ENCODE measurements around the gene AFF3. TPM values are rescaled to one million over a fixed set of nuclear protein-coding genes. Genes with fewer than 3 reads are reported as not detected.

Gene AFF3
- total and polyA plus RNA-seq, 5 donors: 4.0 to 22.0 (median 17.8) TPM

DNA sequence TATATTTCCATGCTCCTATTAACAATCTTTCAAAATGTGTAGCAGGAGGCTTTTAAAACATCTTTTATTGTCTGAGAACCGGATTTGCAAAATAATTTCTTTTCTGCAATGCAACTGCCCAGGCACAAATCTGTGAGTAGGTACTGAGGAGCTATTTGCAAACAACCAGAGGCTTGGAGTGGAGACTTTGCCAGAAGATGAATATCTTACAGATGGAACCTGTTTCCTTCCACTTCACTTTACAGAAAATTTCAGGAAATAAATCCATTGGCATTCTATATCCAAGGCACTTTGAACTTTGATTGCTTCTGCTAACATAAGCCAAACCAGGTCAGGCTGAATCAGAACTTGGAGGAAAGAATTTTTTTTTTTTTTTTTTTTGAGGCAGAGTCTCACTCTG lies 415.2 kb downstream of the AFF3 start:
- H3K4me1 ChIP-seq (ENCODE audit: control insufficient read depth, insufficient read depth, low read length): no peaks in the 10 kb centered on the region
- H3K9me3 ChIP-seq (ENCODE audit: control insufficient read depth, low read length): no peaks in the 10 kb centered on the region
- H3K27ac ChIP-seq (ENCODE audit: low read length): no peak overlapping the region
- intact Hi-C loops (cut with DNase I): no loop called here
- H3K4me3 ChIP-seq (ENCODE audit: low read length): no peak overlapping the region
- H3K27me3 ChIP-seq (ENCODE audit: control insufficient read depth, insufficient read depth): no peaks in the 10 kb centered on the region
- WGBS: 49% methylated on average over 1 of the region's 1 CpG
- DNase-seq (no peak), ATAC-seq (no peak)

DNA sequence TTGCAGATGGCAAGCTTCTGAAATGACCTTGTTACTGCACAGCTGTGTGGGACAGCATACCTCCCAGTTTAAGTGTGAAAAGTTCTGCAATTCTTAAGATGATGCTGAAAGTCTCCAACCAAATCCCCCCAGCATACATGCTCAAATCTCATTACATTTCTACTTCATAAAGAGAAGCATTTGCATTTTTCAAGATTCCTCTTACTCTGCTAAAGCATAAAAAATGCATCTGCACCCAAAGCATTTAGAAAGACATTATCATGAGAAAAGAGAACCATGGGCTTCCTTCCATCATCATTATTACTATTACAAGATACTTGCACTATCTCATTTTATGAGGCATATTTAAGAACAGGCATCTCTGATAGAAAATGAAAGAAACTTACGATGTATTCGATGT lies 415.7 kb downstream of the AFF3 start:
- DNase-seq (no peak), ATAC-seq (no peak)
- no peaks in the 10 kb centered on the region for H3K4me1 ChIP-seq (ENCODE audit: control insufficient read depth, insufficient read depth, low read length)
- 40% methylated on average over 2 of the region's 2 CpGs for WGBS
- no peak overlapping the region for H3K4me3 ChIP-seq (ENCODE audit: low read length)
- H3K27ac ChIP-seq (ENCODE audit: low read length): no peak overlapping the region
- intact Hi-C loops (cut with DNase I): no loop called here
- H3K27me3 ChIP-seq (ENCODE audit: control insufficient read depth, insufficient read depth): no peaks in the 10 kb centered on the region
- no peaks in the 10 kb centered on the region for H3K9me3 ChIP-seq (ENCODE audit: control insufficient read depth, low read length)

DNA sequence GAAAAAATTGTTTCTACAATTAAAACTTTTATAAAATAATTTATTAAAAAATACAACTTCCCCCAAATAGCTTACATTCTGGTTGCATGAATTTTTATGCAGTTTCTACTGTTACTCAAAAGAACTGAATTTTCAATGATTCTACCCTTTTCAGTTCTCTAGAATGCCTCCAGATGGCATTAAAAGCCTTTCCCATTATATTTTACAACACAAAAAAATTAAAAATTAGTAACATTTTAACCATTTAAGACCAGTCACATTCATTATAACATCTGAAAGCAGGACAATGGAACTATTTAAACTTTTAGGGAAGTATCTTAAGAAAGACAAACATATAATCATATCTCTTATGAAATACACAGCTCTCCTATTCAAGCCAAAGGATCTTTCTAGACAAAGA lies 416.6 kb downstream of the AFF3 start:
- DNase-seq (no peak), ATAC-seq (no peak)
- H3K4me1 ChIP-seq (ENCODE audit: control insufficient read depth, insufficient read depth, low read length): no peaks in the 10 kb centered on the region
- no peak overlapping the region for H3K27ac ChIP-seq (ENCODE audit: low read length)
- H3K27me3 ChIP-seq (ENCODE audit: control insufficient read depth, insufficient read depth): no peaks in the 10 kb centered on the region
- intact Hi-C loops (cut with DNase I): no loop called here
- no peak overlapping the region for H3K4me3 ChIP-seq (ENCODE audit: low read length)
- H3K9me3 ChIP-seq (ENCODE audit: control insufficient read depth, low read length): no peaks in the 10 kb centered on the region

DNA sequence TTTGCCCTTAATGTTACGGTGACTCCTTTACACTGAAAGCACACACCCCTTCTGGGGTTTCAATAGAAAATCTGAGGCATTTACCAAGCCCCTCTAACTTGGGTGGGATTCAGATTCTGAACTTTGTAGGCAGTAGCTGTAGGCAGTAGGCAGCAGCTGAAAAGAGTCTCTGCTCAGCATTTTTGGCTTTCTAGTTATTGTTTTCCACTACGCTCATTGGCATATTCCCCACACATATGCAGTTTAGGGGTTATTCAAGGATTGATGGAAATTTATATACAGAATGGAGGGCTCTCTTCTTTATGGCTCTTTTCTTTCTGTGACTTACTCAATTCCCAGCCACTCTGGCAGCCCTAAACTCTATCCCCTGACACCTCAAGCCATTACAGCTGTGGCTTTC lies 419.9 kb downstream of the AFF3 start:
- H3K27ac ChIP-seq (ENCODE audit: low read length): no peak overlapping the region
- no peaks in the 10 kb centered on the region for H3K9me3 ChIP-seq (ENCODE audit: control insufficient read depth, low read length)
- WGBS: 95% methylated on average over 2 of the region's 2 CpGs
- H3K4me3 ChIP-seq (ENCODE audit: low read length): no peak overlapping the region
- DNase-seq (no peak), ATAC-seq (no peak)
- no peaks in the 10 kb centered on the region for H3K4me1 ChIP-seq (ENCODE audit: control insufficient read depth, insufficient read depth, low read length)
- intact Hi-C loops (cut with DNase I): no loop called here
- no peaks in the 10 kb centered on the region for H3K27me3 ChIP-seq (ENCODE audit: control insufficient read depth, insufficient read depth)

DNA sequence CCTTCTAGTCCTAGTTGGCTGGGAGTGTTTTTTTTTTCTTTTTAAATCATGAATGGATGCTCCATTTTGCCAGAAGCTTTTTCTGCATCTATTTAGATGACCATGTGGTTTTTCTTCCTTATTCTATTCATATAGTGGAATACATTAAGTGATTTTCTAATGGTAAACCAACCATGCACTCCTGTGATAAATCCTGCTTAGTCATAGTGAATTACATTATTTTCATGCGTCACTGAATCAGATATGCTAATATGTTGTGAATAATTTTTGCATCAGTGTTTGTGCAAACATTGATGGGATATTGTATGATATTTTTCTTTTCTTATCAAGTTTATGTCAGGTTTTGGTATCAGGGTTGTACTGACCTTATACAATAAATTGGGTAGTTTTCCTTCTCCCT lies 423.3 kb downstream of the AFF3 start:
- H3K27me3 ChIP-seq (ENCODE audit: control insufficient read depth, insufficient read depth): no peaks in the 10 kb centered on the region
- intact Hi-C loops (cut with DNase I): no loop called here
- H3K9me3 ChIP-seq (ENCODE audit: control insufficient read depth, low read length): no peaks in the 10 kb centered on the region
- H3K27ac ChIP-seq (ENCODE audit: low read length): no peak overlapping the region
- ATAC-seq (no peak), DNase-seq (no peak)
- no peak overlapping the region for H3K4me3 ChIP-seq (ENCODE audit: low read length)
- 94% methylated on average over 1 of the region's 1 CpG for WGBS
- H3K4me1 ChIP-seq (ENCODE audit: control insufficient read depth, insufficient read depth, low read length): no peaks in the 10 kb centered on the region

DNA sequence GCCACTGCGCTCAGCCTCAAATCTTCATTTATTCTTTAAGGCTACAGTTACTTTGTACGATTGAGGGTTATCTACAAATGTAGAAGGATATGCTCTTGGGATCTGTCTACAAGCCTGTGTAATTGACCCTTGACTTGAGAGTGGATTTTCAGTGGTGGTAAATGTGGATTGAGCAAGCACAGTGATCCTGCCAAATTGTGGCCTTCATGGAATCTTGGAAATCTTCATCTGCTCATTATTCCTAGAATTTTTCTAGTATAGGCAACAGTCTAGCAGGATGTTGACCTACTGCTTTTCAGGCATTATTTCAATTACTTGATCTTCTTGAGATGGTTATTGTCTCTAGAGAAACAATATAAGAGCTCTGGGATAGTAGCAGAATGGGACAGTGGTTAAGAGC lies 426.4 kb downstream of the AFF3 start:
- no peak overlapping the region for H3K4me3 ChIP-seq (ENCODE audit: low read length)
- no peaks in the 10 kb centered on the region for H3K9me3 ChIP-seq (ENCODE audit: control insufficient read depth, low read length)
- peaks cover 2% of the 10 kb centered on the region for H3K4me1 ChIP-seq (ENCODE audit: control insufficient read depth, insufficient read depth, low read length)
- no peak for DNase-seq
- no peak overlapping the region for H3K27ac ChIP-seq (ENCODE audit: low read length)
- intact Hi-C loops (cut with DNase I): no loop called here
- ATAC-seq: peak in 1 of 2 donors; percentile 77
- 66% methylated on average over 2 of the region's 2 CpGs for WGBS
- H3K27me3 ChIP-seq (ENCODE audit: control insufficient read depth, insufficient read depth): no peaks in the 10 kb centered on the region

DNA sequence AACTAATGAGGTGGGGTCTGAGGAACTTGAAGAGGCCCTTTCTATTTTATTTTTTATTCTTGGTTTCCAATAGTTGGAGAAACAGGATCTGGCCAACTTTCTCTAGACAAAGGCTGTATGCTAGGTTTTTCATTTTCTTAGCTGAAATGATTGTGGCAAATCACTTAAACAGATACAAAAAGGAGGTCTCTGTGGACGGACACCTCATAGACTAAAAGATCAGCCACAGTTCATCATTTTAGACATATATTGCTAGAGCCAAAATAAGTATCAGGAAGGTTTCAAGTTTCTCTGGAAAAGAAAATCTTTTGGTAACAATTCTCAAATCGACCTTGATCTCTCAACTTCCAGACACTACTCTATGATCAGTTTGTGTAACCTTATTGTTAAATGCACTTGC lies 428.0 kb downstream of the AFF3 start:
- DNase-seq (no peak), ATAC-seq (no peak)
- intact Hi-C loops (cut with DNase I): no loop called here
- peaks cover 4% of the 10 kb centered on the region for H3K4me1 ChIP-seq (ENCODE audit: control insufficient read depth, insufficient read depth, low read length)
- no peak overlapping the region for H3K27ac ChIP-seq (ENCODE audit: low read length)
- no peaks in the 10 kb centered on the region for H3K27me3 ChIP-seq (ENCODE audit: control insufficient read depth, insufficient read depth)
- H3K4me3 ChIP-seq (ENCODE audit: low read length): no peak overlapping the region
- WGBS: 71% methylated on average over 2 of the region's 2 CpGs
- H3K9me3 ChIP-seq (ENCODE audit: control insufficient read depth, low read length): no peaks in the 10 kb centered on the region

DNA sequence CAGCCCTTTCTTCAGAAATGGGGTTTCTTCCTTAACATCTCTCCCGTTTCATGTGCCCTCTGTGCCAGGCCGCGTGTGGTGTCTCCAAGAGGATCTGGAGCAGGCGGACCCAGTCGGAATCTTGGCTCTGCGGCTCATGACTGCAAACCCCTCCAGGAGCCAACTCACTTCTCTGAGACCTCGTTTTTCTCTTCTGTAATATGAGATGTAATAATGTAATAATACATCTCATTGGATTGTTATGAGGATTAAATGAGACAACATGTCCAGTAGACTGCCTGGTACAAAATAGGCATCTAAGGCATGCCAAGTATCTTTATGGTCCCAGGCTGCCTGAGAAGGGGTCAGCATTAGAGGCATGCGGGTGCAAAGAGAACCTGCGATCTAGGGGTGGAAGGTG lies 431.2 kb downstream of the AFF3 start:
- no peak for ATAC-seq
- H3K4me3 ChIP-seq (ENCODE audit: low read length): no peak overlapping the region
- H3K27ac ChIP-seq (ENCODE audit: low read length): peak overlapping the region; percentile 56
- no peaks in the 10 kb centered on the region for H3K9me3 ChIP-seq (ENCODE audit: control insufficient read depth, low read length)
- DNase-seq: peak; percentile 31 to 71 (median 64)
- no peaks in the 10 kb centered on the region for H3K27me3 ChIP-seq (ENCODE audit: control insufficient read depth, insufficient read depth)
- intact Hi-C loops (cut with DNase I): no loop called here
- 40% methylated on average over 9 of the region's 9 CpGs for whole genome bisulfite sequencing
- peaks cover 4% of the 10 kb centered on the region for H3K4me1 ChIP-seq (ENCODE audit: control insufficient read depth, insufficient read depth, low read length)

DNA sequence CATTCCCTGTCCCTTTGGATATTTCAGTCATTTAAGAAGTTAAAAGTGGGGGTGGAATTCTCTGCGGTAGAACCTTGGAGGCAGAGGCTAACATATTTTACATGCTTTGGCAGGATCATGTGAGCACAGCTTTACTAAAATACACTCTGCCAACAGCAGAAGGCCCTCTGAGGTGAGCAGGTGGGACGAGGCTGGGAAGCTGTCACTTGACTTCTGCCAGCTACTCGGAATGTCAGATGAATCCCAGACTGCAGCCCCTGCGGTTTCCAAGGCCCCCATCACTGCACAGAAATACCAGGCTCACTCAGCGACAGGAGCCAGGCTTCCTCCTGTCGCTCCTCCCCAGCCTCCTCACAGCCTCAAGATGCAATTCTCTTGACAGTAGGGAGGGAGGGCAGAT lies 431.7 kb downstream of the AFF3 start:
- no peak overlapping the region for H3K4me3 ChIP-seq (ENCODE audit: low read length)
- H3K27me3 ChIP-seq (ENCODE audit: control insufficient read depth, insufficient read depth): no peaks in the 10 kb centered on the region
- H3K27ac ChIP-seq (ENCODE audit: low read length): peak overlapping the region; percentile 56
- no peaks in the 10 kb centered on the region for H3K9me3 ChIP-seq (ENCODE audit: control insufficient read depth, low read length)
- peaks cover 4% of the 10 kb centered on the region for H3K4me1 ChIP-seq (ENCODE audit: control insufficient read depth, insufficient read depth, low read length)
- 25% methylated on average over 6 of the region's 6 CpGs for WGBS
- ATAC-seq (peak in 1 of 2 donors; percentile 29), DNase-seq (peak in 1 of 3 donors; percentile 56)
- intact Hi-C loops (cut with DNase I): no loop called here

DNA sequence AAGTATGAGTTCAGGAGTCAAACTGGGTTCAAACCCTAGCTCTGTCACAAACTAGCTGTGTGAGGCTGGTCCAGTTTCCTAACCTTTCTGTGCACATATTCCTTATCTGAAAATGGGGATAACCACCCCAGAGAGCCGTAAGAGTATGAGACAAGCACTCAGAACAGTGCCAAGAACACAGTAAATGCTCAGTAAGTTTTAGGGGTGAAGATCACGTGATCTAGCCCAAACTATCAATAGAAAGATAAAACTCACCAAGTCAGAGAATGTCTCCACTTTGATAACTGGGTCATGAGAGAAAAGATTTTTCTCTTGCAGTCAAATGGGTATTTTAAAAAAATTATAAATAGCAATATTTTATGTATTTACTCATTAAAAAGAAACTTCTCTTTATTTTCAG lies 433.2 kb downstream of the AFF3 start:
- Histone ChIP-seq H3K27ac (ENCODE audit: low read length) (no peak overlapping the region), H3K4me1 (ENCODE audit: control insufficient read depth, insufficient read depth, low read length) (peaks cover 4% of the 10 kb centered on the region), H3K9me3 (ENCODE audit: control insufficient read depth, low read length) (no peaks in the 10 kb centered on the region), H3K4me3 (ENCODE audit: low read length) (no peak overlapping the region), H3K27me3 (ENCODE audit: control insufficient read depth, insufficient read depth) (no peaks in the 10 kb centered on the region)
- no peak for ATAC-seq
- 48% methylated on average over 2 of the region's 2 CpGs for WGBS
- intact Hi-C loops (cut with DNase I): no loop called here
- DNase-seq: no peak

DNA sequence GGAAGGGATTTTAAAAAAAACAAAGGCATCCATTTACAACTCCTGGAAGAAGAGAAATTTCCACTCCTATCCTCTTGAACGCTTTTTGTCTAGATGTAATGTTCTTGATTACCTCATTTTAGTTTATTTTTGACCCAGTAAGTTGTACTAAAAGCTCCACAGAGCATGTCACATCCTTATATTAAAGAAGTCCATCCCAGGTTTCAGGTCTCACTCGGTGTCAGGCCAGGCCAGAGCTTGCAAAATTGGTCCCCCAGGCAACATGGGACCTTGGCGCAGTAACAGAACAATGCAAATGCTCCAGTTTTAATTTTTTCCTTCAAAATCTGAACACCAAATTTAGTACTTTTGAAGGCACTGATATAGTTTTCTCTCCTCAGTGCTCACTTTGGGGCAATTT lies 434.2 kb downstream of the AFF3 start:
- no peak overlapping the region for H3K4me3 ChIP-seq (ENCODE audit: low read length)
- peaks cover 4% of the 10 kb centered on the region for H3K4me1 ChIP-seq (ENCODE audit: control insufficient read depth, insufficient read depth, low read length)
- H3K9me3 ChIP-seq (ENCODE audit: control insufficient read depth, low read length): no peaks in the 10 kb centered on the region
- no peaks in the 10 kb centered on the region for H3K27me3 ChIP-seq (ENCODE audit: control insufficient read depth, insufficient read depth)
- ATAC-seq (peak; percentile 63 to 75), DNase-seq (peak; percentile 50 to 78 (median 63))
- intact Hi-C loops (cut with DNase I): no loop called here
- H3K27ac ChIP-seq (ENCODE audit: low read length): no peak overlapping the region
- WGBS: 35% methylated on average over 3 of the region's 3 CpGs

DNA sequence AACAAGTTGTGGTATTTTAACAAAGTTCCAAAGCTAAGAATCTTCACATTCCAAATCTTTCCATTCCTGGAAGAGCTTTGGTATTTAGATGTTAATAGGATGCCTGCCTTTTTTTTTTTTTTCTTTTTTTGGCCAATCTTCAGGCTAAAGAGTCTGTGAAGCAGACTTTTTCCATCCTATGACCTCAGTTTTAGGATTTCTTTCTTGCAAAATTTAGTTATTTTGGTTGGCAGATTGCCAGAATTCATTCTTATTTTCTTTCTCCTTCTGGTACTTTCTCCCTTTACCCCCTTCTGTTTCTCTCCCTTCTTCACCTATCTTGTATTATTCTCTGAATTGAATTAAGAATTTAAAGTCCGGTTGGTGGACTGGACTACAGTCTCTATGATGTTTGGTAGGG lies 434.8 kb downstream of the AFF3 start:
- DNase-seq (no peak), ATAC-seq (peak; percentile 52 to 72)
- intact Hi-C loops (cut with DNase I): no loop called here
- peaks cover 4% of the 10 kb centered on the region for H3K4me1 ChIP-seq (ENCODE audit: control insufficient read depth, insufficient read depth, low read length)
- no peak overlapping the region for H3K4me3 ChIP-seq (ENCODE audit: low read length)
- H3K27ac ChIP-seq (ENCODE audit: low read length): no peak overlapping the region
- H3K27me3 ChIP-seq (ENCODE audit: control insufficient read depth, insufficient read depth): no peaks in the 10 kb centered on the region
- 57% methylated on average over 1 of the region's 1 CpG for WGBS
- H3K9me3 ChIP-seq (ENCODE audit: control insufficient read depth, low read length): no peaks in the 10 kb centered on the region

All from right cardiac atrium (tissue), 5 donors.